NCI-H2107 treated with DMSO at 0.1 percent for 48 hours (cell line): Measurements from ENCODE around the gene CST11.
"Not testable (repeated sequence)": the region's sequence is repeated elsewhere in the genome, so short reads cannot be mapped to it uniquely, and the experiment has no call there.

Experiments used
- DNase-seq: peaks from one replicate; lab custom pipeline; 2025; ENCODE audit not compliant: unreplicated experiment; lab: John Stamatoyannopoulos, UW

Gene CST11, protein sequence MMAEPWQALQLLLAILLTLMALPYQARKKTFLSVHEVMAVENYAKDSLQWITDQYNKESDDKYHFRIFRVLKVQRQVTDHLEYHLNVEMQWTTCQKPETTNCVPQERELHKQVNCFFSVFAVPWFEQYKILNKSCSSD

GRCh38 chr20:23452776-23453175 lies at the start of gene CST11:
Gene CST11, minus strand, starts transcription at chr20:23452876. Its CDS starts 65 bp downstream, at chr20:23452811.
- no peak for DNase-seq

DNA sequence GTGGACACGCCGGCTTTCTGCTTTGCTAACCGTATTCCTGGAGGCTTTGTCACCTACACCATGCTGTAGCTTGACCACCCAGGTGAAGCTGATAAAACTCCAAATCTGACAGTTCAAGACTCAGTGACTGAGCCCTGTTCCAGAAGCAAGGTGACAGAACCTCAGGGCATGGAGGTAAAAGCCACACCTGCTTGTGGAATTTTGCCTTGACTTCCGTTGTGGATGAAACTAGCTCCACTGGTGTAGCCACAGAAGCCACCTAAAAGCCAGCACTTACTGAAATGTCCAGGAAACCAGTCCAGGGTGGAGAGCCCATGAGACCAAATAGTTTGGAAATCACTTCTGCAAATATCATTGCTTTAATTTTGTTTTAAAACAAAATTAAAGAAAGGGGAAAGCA lies 49.2 kb upstream of the CST11 start:
- no peak for DNase-seq

DNA sequence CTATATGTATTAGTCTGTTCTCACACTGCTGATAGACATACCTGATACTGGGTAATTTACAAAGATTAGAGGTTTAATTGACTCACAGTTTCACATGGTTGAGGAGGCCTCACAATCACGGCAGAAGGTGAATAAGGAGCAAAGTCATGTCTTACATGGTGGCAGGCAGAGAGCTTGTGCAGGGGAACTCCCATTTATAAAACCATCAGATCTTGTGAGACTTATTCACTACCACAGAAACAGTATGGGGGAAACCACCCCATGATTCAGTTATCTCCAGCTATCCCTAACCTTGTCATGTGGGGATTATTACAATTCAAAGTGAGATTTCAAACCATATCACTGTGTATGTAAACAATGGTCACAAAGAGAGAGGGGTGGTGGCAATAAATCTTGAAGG lies 44.9 kb upstream of the CST11 start:
- DNase-seq, result no peak

DNA sequence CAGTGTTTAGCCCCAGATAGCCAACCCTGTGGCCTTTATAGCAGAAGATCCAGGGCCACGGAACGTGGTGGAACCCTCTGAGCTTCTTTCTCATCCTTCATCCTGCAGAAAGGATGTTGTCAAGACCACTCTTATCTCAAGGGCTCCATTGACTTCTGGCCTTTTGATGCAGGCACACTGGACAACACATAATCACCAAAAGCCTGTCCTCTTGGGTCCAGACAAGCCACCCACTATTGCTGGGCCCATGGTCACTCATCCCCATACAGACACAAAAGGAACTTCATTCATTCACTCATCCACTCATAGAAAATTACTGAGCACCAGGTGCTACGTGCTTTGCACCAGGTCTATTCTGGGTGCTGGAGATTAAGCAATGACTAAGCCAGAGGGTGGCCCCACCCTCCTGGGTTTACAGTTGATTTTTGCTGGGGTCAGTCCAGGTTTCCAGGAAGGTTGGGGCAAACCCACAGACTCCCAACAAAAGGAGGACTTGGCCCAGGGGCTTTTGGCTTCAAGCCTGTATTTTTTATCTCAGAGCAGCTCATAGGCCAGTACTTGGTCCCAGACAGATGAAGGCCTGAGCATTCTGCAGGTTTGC lies 40.6 kb upstream of the CST11 start:
- no peak for DNase-seq

GRCh38 chr20:23492292-23492691 lies 39.6 kb upstream of the CST11 start:
- DNase-seq, result no peak

DNA sequence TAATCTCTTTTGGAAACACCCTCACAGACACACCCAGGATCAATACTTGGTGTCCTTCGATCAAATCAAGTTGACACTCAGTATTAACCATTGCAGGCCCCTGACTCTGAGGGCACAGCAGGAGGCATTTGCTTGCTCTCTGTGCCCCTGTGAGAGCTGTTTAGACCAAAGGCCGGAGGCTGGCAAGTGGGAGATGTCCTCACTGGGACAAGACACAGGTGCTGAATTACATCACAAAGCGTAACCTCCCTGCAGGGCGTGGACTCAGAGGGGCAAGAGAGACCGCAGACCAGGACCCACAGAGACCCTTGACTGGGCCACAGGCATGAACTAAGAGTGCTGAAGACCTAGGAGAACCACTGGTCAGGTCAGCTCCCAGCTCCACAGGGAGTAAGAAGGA lies 38.1 kb upstream of the CST11 start, which contains the start of gene CST8:
CST8 (plus strand) TSS at position 301 of the 400 bp plus-strand sequence. CDS start 551 bp downstream, outside the sequence.
- no peak for DNase-seq

DNA sequence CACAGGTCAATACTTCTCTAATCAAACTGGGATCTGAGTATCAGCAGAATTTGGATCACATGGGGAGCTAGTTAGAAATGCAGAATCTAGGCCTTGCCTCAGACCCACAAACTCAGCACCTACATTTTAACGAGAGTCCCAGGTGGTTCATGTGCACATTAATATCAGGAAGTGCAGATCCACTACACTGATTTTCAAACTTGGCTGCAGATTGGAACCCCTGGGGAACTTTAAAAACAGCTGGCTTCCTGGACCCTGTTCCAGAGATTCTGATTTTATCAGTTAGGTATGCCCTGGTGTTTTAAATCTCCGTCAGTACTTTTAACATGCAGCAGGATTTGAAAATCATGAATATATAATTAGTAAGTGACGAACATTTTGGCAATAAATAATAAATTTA lies 36.3 kb upstream of the CST11 start:
- no peak for DNase-seq

GRCh38 chr20:23488470-23488869 lies 35.8 kb upstream of the CST11 start:
- DNase-seq, result no peak

DNA sequence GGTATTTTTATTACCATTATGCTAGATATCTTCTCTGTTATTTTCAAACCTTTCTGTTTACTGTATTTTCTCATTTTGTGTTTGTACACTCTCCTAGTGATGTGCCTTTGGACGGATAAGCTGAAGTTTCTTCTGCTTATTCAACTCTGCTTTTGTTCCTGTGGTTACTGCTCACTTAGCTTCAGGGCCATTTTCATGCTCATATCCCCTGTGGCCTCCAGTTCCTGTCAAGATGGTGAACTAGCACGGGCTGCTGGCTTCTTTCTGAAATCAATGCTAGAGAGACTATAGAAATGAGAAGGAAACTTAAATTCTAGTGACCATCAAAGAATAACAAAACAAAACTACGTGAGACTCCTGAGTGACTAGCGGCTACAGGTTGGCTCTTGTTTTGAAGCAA lies 31.4 kb upstream of the CST11 start:
- DNase-seq, result no peak

DNA sequence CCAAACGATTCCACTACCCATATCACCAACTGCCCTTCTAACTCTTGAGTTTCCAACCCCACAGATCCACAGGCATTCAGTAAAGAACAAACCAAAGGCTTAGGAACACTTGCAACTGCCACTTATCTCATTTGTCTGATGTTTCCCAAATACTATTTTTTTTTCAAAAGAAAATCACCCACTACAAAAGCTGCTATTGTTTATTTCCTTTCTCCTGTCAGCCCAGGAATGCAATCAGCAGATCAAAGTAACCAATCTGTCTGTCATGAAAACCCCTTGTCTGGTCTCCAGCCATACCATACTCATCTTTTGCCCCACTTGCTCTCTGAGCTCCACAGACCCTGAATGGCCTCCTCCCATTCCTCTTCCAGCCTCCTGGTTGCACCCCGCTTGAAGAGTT lies 29.5 kb upstream of the CST11 start:
- no peak for DNase-seq

- no peak for DNase-seq
Observed at GRCh38 chr20:23479043-23479442, 26.4 kb upstream of the CST11 start.

DNA sequence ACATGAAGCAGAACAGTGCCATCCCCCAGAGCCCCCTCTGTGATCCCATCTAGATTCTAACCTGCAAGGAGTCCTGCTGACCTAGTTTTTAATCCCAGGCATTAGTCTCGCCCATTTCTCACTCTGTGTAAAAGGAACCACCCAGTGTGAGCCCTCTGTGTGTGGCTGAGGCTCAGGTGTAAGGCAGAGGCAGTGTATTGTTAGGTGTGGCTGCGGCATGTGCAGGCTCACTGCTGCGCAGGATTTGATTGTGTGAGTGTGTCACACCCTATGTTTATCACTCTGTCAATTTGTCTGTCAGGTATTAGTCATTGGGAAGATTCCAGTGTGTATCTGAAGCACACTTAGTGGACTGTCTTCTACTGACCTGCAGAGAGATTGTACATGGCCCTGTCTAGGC lies 24.5 kb upstream of the CST11 start:
- no peak for DNase-seq

GRCh38 chr20:23476015-23476754 lies 23.5 kb upstream of the CST11 start:
- no peak for DNase-seq

DNA sequence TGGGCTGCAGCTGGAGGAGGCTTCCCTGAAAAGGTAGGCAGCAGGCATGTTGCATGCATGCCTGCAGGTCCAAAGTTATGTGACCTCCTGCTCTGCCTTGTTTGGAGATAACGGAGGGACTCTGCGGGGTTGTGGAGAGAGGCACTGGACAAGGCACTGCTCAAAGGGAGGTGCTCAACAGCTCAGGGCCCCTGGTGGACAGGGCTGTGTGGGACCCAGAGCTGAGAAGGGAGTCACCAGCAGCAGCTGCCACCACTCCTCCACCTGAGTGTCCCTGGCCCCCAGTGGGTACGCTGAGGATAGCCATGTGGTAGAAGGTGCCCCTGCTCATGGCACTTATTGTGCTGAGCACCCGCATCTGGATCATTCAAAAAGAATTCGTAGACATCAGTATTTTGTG lies 22.7 kb upstream of the CST11 start:
- no peak for DNase-seq

- DNase-seq, result not testable (repeated sequence)
Observed at GRCh38 chr20:23473293-23473692, 20.6 kb upstream of the CST11 start.

DNA sequence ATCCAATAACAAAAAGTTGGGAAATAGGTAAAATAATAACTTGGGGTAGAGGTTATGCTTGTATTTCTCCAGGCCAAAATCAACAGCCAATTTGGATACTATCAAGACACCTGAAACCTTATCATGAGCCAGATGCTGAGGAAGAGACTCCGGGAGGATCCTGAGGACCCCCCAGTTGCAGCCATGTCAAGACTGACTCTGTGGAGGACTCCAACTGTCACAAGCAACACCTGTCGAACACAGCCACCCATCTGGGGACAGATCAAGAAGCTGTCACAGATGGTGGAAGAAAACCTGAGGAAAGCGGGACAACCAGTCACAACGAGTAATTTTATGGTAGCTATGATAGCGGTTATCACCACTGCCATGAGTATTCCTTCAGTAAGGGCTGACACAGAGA lies 19.6 kb upstream of the CST11 start:
- not testable (repeated sequence) for DNase-seq

DNA sequence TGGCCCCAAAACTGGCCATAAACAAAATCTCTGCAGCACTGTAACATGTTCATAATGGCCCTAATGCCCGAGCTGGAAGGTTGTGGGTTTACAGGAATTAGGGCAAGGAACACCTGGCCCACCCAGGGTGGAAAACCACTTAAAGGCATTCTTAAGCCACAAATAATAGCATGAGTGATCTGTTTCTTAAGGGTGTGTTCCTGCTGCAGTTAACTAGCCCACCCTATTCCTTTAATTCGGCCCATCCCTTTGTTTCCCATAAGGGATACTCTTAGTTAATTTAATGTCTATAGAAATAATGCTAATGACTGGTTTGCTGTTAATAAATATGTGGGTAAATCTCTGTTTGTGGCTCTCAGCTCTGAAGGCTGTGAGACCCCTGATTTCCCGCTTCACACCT lies 14.3 kb upstream of the CST11 start:
- not testable (repeated sequence) for DNase-seq

- DNase-seq, result no peak
Observed at GRCh38 chr20:23461180-23461579, 8.5 kb upstream of the CST11 start.

DNA sequence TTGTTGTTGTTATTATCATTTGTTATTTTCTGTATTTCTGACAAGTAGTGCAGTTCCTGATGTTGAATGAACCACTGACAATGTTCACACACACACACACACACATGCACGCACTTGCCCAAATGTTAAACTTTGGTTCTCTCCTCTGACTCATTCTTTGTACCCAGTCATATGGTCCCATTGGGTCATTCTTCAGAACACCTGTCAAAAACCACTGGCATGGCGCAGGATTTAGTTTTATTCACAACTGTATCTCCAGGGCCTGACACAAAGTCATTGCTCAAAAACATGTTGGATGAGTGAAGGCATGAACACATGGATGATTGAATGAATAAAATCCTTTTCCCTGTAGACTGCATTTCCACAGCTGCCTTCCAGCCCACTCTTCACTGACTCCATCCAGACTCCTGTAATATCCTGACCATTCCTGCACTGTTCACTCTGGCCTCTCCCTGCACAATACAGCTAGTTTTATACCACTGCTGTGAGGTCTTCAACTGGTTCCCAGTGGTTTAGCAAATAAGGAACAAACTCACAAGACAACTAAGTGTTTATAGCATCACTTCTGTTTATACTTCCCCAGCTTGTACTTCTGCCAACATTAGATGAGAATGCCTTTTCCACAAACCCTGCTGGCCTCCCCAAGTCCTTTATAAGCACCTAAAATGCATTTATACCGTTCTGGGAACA lies 6.9 kb upstream of the CST11 start:
- DNase-seq, result no peak

GRCh38 chr20:23456873-23457272 lies 4.2 kb upstream of the CST11 start:
- no peak for DNase-seq

DNA sequence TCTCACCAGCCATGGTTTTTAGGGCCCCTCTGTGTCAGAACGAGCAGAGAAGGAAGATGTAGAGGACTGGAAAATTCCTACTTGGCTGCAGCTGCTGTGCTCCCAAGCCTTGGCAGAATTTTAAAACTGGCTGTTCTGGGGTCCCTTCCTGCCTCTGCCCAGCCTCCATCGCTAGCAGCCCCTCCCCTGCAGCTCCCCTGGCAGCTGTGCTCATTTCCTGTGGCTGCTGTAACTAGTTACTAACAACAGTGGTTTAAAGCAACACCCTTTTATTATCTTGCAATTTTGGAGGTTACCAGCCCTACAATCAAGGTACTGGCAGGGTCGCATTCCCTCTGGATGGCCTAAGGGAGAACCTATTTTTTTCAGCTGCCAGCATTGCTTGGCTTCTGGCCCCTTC lies 3.7 kb upstream of the CST11 start:
- DNase-seq, result no peak

DNA sequence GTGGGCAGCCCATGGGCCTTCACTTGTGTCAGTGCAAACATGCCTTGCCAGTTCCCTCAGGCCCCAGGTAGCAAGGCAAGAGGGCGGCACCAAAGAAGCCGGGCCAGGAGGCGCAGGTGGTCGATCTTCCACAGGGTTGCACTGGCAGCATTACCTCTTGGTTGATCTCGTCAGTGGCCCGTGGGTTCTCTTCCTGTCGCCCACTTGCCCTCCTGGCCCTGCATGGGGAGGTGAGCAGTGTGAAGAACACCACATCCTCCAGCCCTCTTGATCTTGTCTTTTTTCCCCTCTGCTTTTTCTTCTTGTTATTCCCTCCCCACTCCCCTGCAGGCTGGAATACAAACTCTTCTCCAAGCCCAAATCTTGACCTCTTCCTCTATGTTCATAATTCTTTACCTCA lies 3.0 kb upstream of the CST11 start:
- no peak for DNase-seq
